ENCODE results near the gene TNNC1. TPM values are rescaled to one million over a fixed set of nuclear protein-coding genes. Genes with fewer than 3 reads are reported as not detected.

TNNC1 gene
- total RNA-seq, 1 donor from 2014 or later: 88.9 TPM

DNA sequence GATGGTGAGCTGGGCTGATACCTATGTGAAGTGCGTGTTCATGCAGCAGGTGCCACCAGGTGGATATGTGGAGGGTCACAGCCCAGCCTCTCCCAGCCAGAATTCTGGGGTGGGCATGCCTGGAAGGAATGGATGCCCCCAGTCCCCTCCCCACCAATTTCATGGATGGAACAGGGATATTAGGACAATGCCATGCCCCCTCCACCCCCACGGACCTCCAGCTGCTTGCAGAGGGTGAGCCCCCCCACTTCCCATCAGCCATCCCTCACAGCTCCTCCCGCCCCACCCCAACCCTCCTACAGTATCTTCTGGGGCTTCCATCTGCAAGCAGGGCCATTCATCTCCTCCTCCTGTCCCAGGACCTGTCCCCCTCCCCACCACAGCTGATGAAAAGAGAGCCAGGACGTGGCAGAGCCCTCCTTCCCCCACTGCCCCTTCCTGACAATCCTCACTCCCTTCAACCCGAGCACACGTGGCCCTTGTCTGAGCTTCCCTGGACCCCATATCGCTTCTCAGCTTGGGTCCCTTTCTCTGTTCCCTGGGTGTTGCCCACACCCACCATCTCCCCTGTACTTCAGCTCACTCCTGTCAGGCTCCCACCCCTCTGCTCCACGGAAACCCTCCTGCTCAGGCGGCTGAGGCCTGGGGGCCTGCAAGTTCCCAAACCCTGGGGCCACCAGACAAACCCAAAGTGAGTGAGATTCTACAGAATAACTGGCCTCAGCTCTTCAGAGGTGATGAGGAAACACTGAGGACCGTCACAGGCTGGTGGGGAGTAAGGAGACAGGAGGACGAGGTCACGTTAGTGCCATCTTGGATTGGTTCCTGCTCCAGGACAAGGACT, 6.1 kb downstream of the TNNC1 start:
- no peaks in the 10 kb centered on the region for H3K9me3 ChIP-seq
- intact Hi-C loops (cut with DNase I): no loop called here
- H3K4me1 ChIP-seq: peaks cover 5% of the 10 kb centered on the region
- TF ChIP-seq, protein P1, sequence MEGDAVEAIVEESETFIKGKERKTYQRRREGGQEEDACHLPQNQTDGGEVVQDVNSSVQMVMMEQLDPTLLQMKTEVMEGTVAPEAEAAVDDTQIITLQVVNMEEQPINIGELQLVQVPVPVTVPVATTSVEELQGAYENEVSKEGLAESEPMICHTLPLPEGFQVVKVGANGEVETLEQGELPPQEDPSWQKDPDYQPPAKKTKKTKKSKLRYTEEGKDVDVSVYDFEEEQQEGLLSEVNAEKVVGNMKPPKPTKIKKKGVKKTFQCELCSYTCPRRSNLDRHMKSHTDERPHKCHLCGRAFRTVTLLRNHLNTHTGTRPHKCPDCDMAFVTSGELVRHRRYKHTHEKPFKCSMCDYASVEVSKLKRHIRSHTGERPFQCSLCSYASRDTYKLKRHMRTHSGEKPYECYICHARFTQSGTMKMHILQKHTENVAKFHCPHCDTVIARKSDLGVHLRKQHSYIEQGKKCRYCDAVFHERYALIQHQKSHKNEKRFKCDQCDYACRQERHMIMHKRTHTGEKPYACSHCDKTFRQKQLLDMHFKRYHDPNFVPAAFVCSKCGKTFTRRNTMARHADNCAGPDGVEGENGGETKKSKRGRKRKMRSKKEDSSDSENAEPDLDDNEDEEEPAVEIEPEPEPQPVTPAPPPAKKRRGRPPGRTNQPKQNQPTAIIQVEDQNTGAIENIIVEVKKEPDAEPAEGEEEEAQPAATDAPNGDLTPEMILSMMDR (IDR thresholded peaks at IDR 0.05): no peak
- H3K4me3 ChIP-seq: no peak overlapping the region
- no peak for ATAC-seq
- H3K27me3 ChIP-seq: no peaks in the 10 kb centered on the region
- DNase-seq: no peak
- H3K27ac ChIP-seq: no peak overlapping the region
- no peaks in the 10 kb centered on the region for H3K36me3 ChIP-seq

DNA sequence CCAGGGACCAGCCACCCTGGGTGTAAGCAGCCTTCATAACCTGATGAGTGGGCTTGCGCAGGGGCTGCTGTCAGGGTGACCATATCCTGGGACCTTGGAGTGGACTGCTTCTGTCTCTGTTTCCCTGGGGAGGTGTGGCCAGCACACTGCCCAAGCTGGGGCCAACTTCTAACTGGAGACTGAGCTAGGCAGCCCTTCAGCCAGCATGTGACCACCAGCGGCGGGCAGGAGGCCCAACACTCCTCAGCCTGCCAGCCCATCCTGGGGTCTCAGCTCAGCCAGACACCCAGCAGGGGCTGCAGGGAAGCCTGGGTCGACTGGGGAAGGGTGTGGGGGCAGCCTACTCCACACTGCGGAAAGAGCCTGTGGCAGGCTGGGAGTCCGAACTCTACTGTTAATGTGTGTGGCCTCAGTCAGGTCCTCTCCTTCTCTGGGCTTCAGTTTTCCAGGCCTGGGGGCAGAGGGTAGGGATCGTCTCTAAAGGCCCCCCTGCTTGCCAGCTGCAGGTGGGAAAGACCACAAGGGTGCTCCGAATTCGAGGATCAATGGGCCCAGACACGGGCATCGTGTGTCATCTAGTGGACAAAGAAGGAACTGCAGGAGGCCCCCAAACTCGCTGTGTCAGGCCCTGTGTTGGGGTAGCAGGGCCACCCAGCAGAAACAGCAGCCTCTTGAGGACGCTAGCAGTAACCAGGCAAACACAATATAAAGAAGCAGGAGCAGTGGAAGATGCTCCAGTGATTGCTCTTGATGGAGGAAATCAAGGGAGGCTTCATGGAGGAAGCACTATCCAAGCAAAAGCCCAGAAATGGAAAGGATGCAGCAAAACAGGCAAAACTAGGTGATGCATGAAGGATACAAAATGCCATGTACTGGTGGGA, 7.0 kb downstream of the TNNC1 start:
- Histone ChIP-seq H3K36me3 (no peaks in the 10 kb centered on the region), H3K4me1 (peaks cover 5% of the 10 kb centered on the region), H3K9me3 (no peaks in the 10 kb centered on the region), H3K4me3 (no peak overlapping the region), H3K27ac (no peak overlapping the region), H3K27me3 (no peaks in the 10 kb centered on the region)
- intact Hi-C loops (cut with DNase I): no loop called here
- DNase-seq (peak; percentile 73), ATAC-seq (peak; percentile 61)
- TF ChIP-seq, protein P1 (IDR thresholded peaks at IDR 0.05): no peak

DNA sequence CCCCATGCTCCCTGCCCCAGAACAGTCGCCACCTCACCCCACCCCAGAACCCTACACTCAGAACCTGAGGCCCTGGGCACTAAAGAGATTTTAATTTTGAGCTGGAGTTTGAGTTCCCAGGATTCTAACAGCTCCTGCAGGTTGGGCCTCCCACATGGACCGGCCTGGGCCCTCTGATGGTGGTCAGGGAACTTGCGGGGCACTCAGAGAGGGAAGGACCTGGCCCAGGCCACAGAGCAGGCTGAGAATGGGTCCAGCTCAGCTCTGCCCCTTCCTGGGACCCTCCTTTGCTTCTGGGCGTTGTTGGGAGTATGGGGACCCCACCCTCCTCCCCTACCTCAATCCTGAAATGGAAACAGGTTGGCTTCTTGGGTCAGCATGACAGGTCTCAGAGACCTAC, 7.8 kb downstream of the TNNC1 start:
- DNase-seq: no peak
- Histone ChIP-seq H3K4me3 (no peak overlapping the region), H3K36me3 (no peaks in the 10 kb centered on the region), H3K4me1 (peaks cover 5% of the 10 kb centered on the region), H3K27me3 (no peaks in the 10 kb centered on the region), H3K9me3 (no peaks in the 10 kb centered on the region), H3K27ac (no peak overlapping the region)
- intact Hi-C loops (cut with DNase I): no loop called here
- no peak for ATAC-seq
- TF ChIP-seq, protein P1 (IDR thresholded peaks at IDR 0.05): no peak

DNA sequence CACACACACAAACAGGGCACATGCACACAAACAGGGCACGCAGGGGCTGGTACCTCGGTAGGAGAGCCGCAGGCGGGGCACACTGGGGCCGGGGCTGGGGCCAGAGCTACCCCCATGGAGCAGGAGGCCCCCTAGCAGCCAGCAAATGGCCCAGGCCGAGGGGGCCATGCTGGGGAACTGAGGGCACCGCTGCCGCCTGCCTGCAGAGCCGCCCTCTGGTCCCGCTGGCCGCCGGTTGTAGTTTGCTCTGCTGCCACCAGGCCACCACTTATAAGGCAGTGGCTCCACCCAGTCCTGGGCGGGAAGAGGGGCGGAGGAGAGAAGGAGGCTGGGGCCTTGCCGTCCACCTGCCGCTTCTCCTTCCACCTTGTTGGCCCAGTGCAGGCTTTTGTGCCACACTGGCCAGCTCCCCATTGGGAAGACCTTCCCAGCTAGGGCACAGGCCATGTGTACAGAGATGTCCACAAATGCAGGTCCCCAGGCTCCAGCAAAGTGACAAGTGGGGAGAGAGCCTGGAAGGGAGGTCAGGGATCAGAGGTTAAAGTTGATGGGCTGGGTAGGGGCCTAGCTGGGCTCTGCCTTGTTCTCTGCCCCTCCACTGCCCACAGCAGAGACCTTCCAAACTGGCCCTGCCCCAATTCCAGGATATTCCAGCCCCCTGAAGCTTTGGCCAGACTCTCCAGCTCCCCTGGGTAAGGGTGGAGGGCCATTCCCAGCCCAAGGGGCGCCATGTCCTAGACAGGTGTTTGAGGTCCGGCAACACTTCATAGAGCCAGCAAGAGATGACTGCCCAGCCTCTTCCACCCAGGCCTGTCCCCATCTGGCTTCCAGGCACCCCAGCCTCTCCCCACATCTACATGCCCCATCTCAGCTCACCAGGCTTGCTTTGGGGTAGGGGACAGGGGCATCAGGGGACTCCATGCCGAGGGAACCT, 8.7 kb downstream of the TNNC1 start, which contains the start of gene SEMA3G:
TSS of gene SEMA3G (minus strand) at position 244 of the 934 bp plus-strand sequence. CDS start at position 168, 76 bp downstream.
- H3K4me1 ChIP-seq: peaks cover 5% of the 10 kb centered on the region
- no peaks in the 10 kb centered on the region for H3K9me3 ChIP-seq
- no peaks in the 10 kb centered on the region for H3K36me3 ChIP-seq
- TF ChIP-seq, protein P1 (IDR thresholded peaks at IDR 0.05): peak; percentile 68
- ATAC-seq: peak; percentile 86
- H3K27me3 ChIP-seq: no peaks in the 10 kb centered on the region
- peak; percentile 92 for DNase-seq
- intact Hi-C loops (cut with DNase I): no loop called here
- H3K27ac ChIP-seq: no peak within 1 kb of the TSS
- H3K4me3 ChIP-seq: peak within 1 kb of the TSS; percentile 28

Data from upper lobe of right lung (tissue), 1 donor.